Fibroblast of lung (primary cell): ENCODE data around the gene PHRF1.

Source experiments
- EZH2 ChIP-seq: IDR thresholded peaks from 2 replicates; pipeline ENCODE4 v1.5.1; 2012; ENCODE audit warnings: low read length, control low read depth, mild to moderate bottlenecking; ENCODE audit errors: missing control alignments
- TF ChIP-seq, protein P1 (sequence below), 2 donors: IDR thresholded peaks in 1 of 2; conservative IDR thresholded peaks in 1 of 2; 1 replicate in 1 of 2; 2 replicates in 1 of 2; pipeline ENCODE4 v1.5.1; 2011 to 2012; ENCODE audit warnings: low read length in 2 of 2, control low read depth in 1 of 2, inconsistent platforms in 1 of 2, low read depth in 1 of 2, mild to moderate bottlenecking in 1 of 2

DNA sequence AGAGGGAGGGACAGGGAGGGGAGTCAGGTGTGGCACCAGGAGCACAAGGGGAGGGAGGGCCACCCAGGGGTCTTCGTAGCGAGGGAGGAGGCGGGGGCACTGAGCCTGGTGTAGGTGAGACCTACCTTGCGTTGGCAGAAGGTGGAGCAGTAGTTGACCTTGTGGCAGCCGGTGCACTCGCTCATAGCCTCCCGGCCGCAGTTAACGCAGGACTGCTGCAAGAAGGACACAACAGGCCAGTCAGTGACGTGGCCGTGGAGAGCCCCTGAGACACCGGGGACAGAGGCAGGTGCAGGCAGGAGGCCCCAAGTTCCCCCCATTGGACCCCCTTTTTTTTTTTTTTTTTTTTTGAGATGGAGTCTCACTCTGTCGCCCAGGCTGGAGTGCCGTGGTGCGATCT lies 77.6 kb downstream of the PHRF1 start:
- TF ChIP-seq, protein P1, sequence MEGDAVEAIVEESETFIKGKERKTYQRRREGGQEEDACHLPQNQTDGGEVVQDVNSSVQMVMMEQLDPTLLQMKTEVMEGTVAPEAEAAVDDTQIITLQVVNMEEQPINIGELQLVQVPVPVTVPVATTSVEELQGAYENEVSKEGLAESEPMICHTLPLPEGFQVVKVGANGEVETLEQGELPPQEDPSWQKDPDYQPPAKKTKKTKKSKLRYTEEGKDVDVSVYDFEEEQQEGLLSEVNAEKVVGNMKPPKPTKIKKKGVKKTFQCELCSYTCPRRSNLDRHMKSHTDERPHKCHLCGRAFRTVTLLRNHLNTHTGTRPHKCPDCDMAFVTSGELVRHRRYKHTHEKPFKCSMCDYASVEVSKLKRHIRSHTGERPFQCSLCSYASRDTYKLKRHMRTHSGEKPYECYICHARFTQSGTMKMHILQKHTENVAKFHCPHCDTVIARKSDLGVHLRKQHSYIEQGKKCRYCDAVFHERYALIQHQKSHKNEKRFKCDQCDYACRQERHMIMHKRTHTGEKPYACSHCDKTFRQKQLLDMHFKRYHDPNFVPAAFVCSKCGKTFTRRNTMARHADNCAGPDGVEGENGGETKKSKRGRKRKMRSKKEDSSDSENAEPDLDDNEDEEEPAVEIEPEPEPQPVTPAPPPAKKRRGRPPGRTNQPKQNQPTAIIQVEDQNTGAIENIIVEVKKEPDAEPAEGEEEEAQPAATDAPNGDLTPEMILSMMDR (conservative IDR thresholded peaks at IDR 0.05 in 1 of 2, IDR thresholded peaks at IDR 0.05 in 1 of 2; ENCODE audit: low read depth in 1 of 2, low read length in 2 of 2), result no peak
- TF ChIP-seq EZH2, result no peak
